Testis (tissue), 3 donors: Measurements from ENCODE around the gene DRD1. TPM values are rescaled to one million over a fixed set of nuclear protein-coding genes. Genes with fewer than 3 reads are reported as not detected.
"Not testable (repeated sequence)": the region's sequence is repeated elsewhere in the genome, so short reads cannot be mapped to it uniquely, and the experiment has no call there.

ENCODE experiments used
- DNase-seq: peaks from one replicate; pipeline ENCODE4 v3.0.0-alpha.2; 2019
- H3K27ac ChIP-seq, 2 donors: fragments of 200-600 bp; sonication (generic); one replicate each; pipeline ENCODE4 v1.5.1; 2019
- H3K27me3 ChIP-seq: fragments of 200-600 bp; sonication (generic); one replicate; pipeline ENCODE4 v1.5.1; 2019
- H3K36me3 ChIP-seq: fragments of 200-600 bp; sonication (generic); one replicate; pipeline ENCODE4 v1.5.1; 2017; ENCODE audit warnings: low read depth; ENCODE audit errors: missing control alignments
- H3K4me1 ChIP-seq: fragments of 200-600 bp; sonication (generic); one replicate; pipeline ENCODE4 v1.5.1; 2019
- H3K4me3 ChIP-seq, 2 donors: fragments of 200-600 bp; sonication (generic); one replicate each; pipeline ENCODE4 v1.5.1; 2017 to 2019
- H3K9me3 ChIP-seq: fragments of 200-600 bp; sonication (generic); one replicate; pipeline ENCODE4 v1.5.1; 2017
- POLR2A ChIP-seq: fragments of 450-650 bp; IDR thresholded peaks from one replicate; pipeline ENCODE4 v1.6.1; 2017; ENCODE audit warnings: antibody characterized with exemption, mild to moderate bottlenecking, moderate library complexity
- WGBS, 2 donors: methylation state at CpG; one replicate each; pipeline ENCODE4 v1.1.5; 2018; 5-methylcytosine and 5-hydroxymethylcytosine counted together
- intact Hi-C: fragments of 100-400 bp; cut with DNase I; formaldehyde crosslinking; loops from one replicate; pipeline ENCODE4 v1.15.1; 2023; ENCODE audit warnings: low total_unique reads
- polyA plus RNA-seq: library from polyadenylated mRNA; stranded (reverse); fragments of 350-450 nt; fragmentation: Illumina TruSeq; extraction: RNeasy Lipid Tissue Mini Kit (QIAGEN cat#74804); gene quantifications from one replicate; pipeline ENCODE4 v1.2.3, GENCODE V29; 2014; ENCODE audit warnings: low read depth, low replicate concordance; ENCODE audit not compliant: insufficient read depth
- total RNA-seq, 2 donors: library from RNA; depleted of rRNA; stranded (reverse); fragments of >200 nt; gene quantifications; one replicate each; pipeline ENCODE4 v1.2.3, GENCODE V29; 2016
- TF ChIP-seq, protein P1 (sequence below), 3 experiments: fragments of 450-650 bp in 2 of 3; fragments of 200-600 bp in 1 of 3; sonication (generic) in 1 of 3; IDR thresholded peaks; one replicate each; pipeline ENCODE4 v1.5.1; 2016 to 2019; ENCODE audit warnings: antibody characterized with exemption in 3 of 3, mild to moderate bottlenecking in 2 of 3, moderate library complexity in 1 of 3

The DRD1 gene
- total and polyA plus RNA-seq, 3 donors from 2014 or later = 0.06 to 0.21 (median 0.08) TPM

GRCh38 chr5:175452166-175452565 is 8.2 kb upstream of the DRD1 start:
- 83 to 86% methylated on average over 2 of the region's 2 CpGs for WGBS, 2 donors
- H3K4me1 ChIP-seq = no peaks in the 10 kb centered on the region
- no peak for DNase-seq
- no peak overlapping the region for H3K27ac ChIP-seq
- no peak overlapping the region for H3K4me3 ChIP-seq
- intact Hi-C loops = no loop called here
- H3K27me3 ChIP-seq = no peaks in the 10 kb centered on the region
- no peak for TF ChIP-seq POLR2A
- TF ChIP-seq, protein P1, sequence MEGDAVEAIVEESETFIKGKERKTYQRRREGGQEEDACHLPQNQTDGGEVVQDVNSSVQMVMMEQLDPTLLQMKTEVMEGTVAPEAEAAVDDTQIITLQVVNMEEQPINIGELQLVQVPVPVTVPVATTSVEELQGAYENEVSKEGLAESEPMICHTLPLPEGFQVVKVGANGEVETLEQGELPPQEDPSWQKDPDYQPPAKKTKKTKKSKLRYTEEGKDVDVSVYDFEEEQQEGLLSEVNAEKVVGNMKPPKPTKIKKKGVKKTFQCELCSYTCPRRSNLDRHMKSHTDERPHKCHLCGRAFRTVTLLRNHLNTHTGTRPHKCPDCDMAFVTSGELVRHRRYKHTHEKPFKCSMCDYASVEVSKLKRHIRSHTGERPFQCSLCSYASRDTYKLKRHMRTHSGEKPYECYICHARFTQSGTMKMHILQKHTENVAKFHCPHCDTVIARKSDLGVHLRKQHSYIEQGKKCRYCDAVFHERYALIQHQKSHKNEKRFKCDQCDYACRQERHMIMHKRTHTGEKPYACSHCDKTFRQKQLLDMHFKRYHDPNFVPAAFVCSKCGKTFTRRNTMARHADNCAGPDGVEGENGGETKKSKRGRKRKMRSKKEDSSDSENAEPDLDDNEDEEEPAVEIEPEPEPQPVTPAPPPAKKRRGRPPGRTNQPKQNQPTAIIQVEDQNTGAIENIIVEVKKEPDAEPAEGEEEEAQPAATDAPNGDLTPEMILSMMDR (IDR thresholded peaks at IDR 0.05) = no peak
- no peaks in the 10 kb centered on the region for H3K9me3 ChIP-seq
- H3K36me3 ChIP-seq = no peaks in the 10 kb centered on the region

GRCh38 chr5:175448276-175448675 is 4.3 kb upstream of the DRD1 start:
- H3K4me1 ChIP-seq = no peaks in the 10 kb centered on the region
- DNase-seq = no peak
- 49 to 60% methylated on average over 3 of the region's 3 CpGs for WGBS, 2 donors
- H3K4me3 ChIP-seq = no peak overlapping the region
- H3K9me3 ChIP-seq = no peaks in the 10 kb centered on the region
- intact Hi-C loops = loop anchor here (10.0 kb wide), 1 partner anchor 493 kb away; no protein-coding TSS in a partner anchor
- TF ChIP-seq POLR2A = no peak
- TF ChIP-seq, protein P1 (IDR thresholded peaks at IDR 0.05) = no peak
- H3K27me3 ChIP-seq = no peaks in the 10 kb centered on the region
- H3K36me3 ChIP-seq = no peaks in the 10 kb centered on the region
- no peak overlapping the region for H3K27ac ChIP-seq

GRCh38 chr5:175447571-175447970 is 3.6 kb upstream of the DRD1 start:
- no peak for TF ChIP-seq POLR2A
- TF ChIP-seq, protein P1 (IDR thresholded peaks at IDR 0.05) = no peak
- Histone ChIP-seq H3K9me3 (no peaks in the 10 kb centered on the region), H3K4me1 (no peaks in the 10 kb centered on the region), H3K4me3 (no peak overlapping the region), H3K36me3 (no peaks in the 10 kb centered on the region), H3K27ac (no peak overlapping the region), H3K27me3 (no peaks in the 10 kb centered on the region)
- DNase-seq = no peak
- intact Hi-C loops = loop anchor here (10.0 kb wide), 1 partner anchor 493 kb away; no protein-coding TSS in a partner anchor
- WGBS, 2 donors = 44 to 60% methylated on average over 2 of the region's 2 CpGs

DNA sequence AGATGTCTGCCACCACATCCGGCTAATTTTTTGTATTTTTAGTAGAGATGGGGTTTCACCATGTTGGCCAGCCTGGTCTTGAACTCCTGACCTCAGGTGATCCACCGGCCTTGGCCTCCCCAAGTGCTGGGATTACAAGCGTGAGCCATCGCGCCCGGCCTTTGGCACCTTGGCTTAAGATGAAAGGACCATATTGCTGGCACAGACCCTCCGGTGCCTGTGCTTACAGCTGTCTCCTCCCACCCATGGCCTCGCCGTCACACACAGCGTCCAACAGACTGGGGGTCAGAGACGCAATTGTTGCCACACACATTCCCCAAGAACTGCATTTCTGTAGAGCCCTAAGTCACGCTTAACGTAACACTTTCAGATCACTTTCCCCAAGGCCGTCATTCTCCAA is 2.4 kb upstream of the DRD1 start:
- H3K27ac ChIP-seq, H3K4me3 ChIP-seq, H3K27me3 ChIP-seq, H3K4me1 ChIP-seq, DNase-seq, H3K36me3 ChIP-seq, H3K9me3 ChIP-seq: not testable (repeated sequence)
- intact Hi-C loops = loop anchor here (10.0 kb wide), 1 partner anchor 492 kb away; no protein-coding TSS in a partner anchor
- 68% methylated on average over 14 of the region's 14 CpGs for WGBS, 2 donors

GRCh38 chr5:175444905-175445456 is 999 bp upstream of the DRD1 start:
- Histone ChIP-seq H3K27ac (no peak overlapping the region), H3K9me3 (no peaks in the 10 kb centered on the region), H3K27me3 (no peaks in the 10 kb centered on the region), H3K36me3 (no peaks in the 10 kb centered on the region), H3K4me3 (peak overlapping the region in 1 of 2 donors; percentile 0), H3K4me1 (no peaks in the 10 kb centered on the region)
- no peak for TF ChIP-seq POLR2A
- TF ChIP-seq, protein P1 (IDR thresholded peaks at IDR 0.05) = no peak
- no peak for DNase-seq
- 19 to 28% methylated on average over 10 to 37 of the region's 37 CpGs for WGBS, 2 donors
- intact Hi-C loops = loop anchor here (10.0 kb wide), 1 partner anchor 490 kb away; no protein-coding TSS in a partner anchor
